Ishikawa (cell line): ENCODE measurements around the gene COL13A1.
A peak's percentile ranks its signal among the peaks of the same experiment; 100 is the strongest.

Experiments
- CEBPB ChIP-seq: IDR thresholded peaks from 2 replicates; pipeline ENCODE4 v1.6.1; 2012
- CREB1 ChIP-seq: IDR thresholded peaks from 2 replicates; pipeline ENCODE4 v1.6.1; 2012; ENCODE audit warnings: low read depth
- EGR1 ChIP-seq: IDR thresholded peaks from 2 replicates; pipeline ENCODE4 v1.6.1; 2012
- EP300 ChIP-seq: IDR thresholded peaks from 2 replicates; pipeline ENCODE4 v1.6.1; 2012; ENCODE audit warnings: borderline replicate concordance
- FOXM1 ChIP-seq: IDR thresholded peaks from 2 replicates; pipeline ENCODE4 v1.6.1; 2012; ENCODE audit warnings: low read depth, borderline replicate concordance
- MAX ChIP-seq: IDR thresholded peaks from 2 replicates; pipeline ENCODE4 v1.6.1; 2012
- NFIC ChIP-seq: IDR thresholded peaks from 2 replicates; pipeline ENCODE4 v1.6.1; 2012
- RAD21 ChIP-seq: IDR thresholded peaks from 2 replicates; pipeline ENCODE4 v1.6.1; 2012; ENCODE audit warnings: low read depth
- REST ChIP-seq: IDR thresholded peaks from 2 replicates; pipeline ENCODE4 v1.6.1; 2012; ENCODE audit warnings: low read depth, mild to moderate bottlenecking
- TAF1 ChIP-seq: IDR thresholded peaks from 2 replicates; pipeline ENCODE4 v1.6.1; 2012; ENCODE audit warnings: low read depth, mild to moderate bottlenecking
- TCF12 ChIP-seq: IDR thresholded peaks from 2 replicates; pipeline ENCODE4 v1.6.1; 2012; ENCODE audit warnings: low read depth
- TEAD4 ChIP-seq: IDR thresholded peaks from 2 replicates; pipeline ENCODE4 v1.6.1; 2012
- USF1 ChIP-seq: IDR thresholded peaks from 2 replicates; pipeline ENCODE4 v1.6.1; 2012
- YY1 ChIP-seq: IDR thresholded peaks from 2 replicates; pipeline ENCODE4 v1.6.1; 2012; ENCODE audit warnings: low read depth
- ZBTB7A ChIP-seq: IDR thresholded peaks from 2 replicates; pipeline ENCODE4 v1.6.1; 2012; ENCODE audit warnings: low read depth

The COL13A1 gene

GRCh38 chr10:69781576-69781975 lies 20.1 kb upstream of the COL13A1 start:
- TF ChIP-seq EGR1: no peak
- TF ChIP-seq TAF1: no peak
- no peak for TF ChIP-seq TCF12
- TF ChIP-seq NFIC: no peak
- TF ChIP-seq EP300: no peak
- TF ChIP-seq REST: no peak
- no peak for TF ChIP-seq YY1
- no peak for TF ChIP-seq RAD21
- TF ChIP-seq USF1: no peak
- no peak for TF ChIP-seq FOXM1
- no peak for TF ChIP-seq ZBTB7A
- no peak for TF ChIP-seq MAX
- no peak for TF ChIP-seq TEAD4

- TF ChIP-seq TCF12 (no peak), CEBPB (no peak), FOXM1 (no peak), CREB1 (no peak), EP300 (no peak), EGR1 (no peak), MAX (no peak), TAF1 (no peak), RAD21 (no peak), REST (no peak)
These were observed 18.2 kb upstream of the COL13A1 start for GRCh38 chr10:69783515-69783914.

GRCh38 chr10:69786791-69787190 lies 14.9 kb upstream of the COL13A1 start:
- no peak for TF ChIP-seq YY1
- TF ChIP-seq RAD21: peak; percentile 58

GRCh38 chr10:69787681-69788080 lies 14.0 kb upstream of the COL13A1 start:
- TF ChIP-seq RAD21 (no peak), YY1 (no peak), USF1 (no peak), EGR1 (no peak), TAF1 (no peak), CREB1 (no peak), TEAD4 (no peak), MAX (no peak), FOXM1 (no peak), TCF12 (no peak), REST (no peak), NFIC (no peak), CEBPB (no peak), EP300 (no peak), ZBTB7A (no peak)

GRCh38 chr10:69789164-69789576 lies 12.5 kb upstream of the COL13A1 start:
- peak; percentile 27; the same call in 1 of the 2 replicates for TF ChIP-seq RAD21
- TF ChIP-seq TCF12: no peak
